BE2C (cell line): Measurements from ENCODE around the gene TAAR2.

Source experiments
- DNase-seq: peaks from one replicate; pipeline ENCODE4 v3.0.0-alpha.2; 2020
- H3K27me3 ChIP-seq: fragments of 250-450 bp; sonication (Bioruptor Pico); 2 replicates; pipeline ENCODE4 v1.5.1; 2020; ENCODE audit warnings: mild to moderate bottlenecking
- H3K36me3 ChIP-seq: fragments of 250-450 bp; sonication (Bioruptor Pico); 2 replicates; pipeline ENCODE4 v1.5.1; 2020; ENCODE audit warnings: mild to moderate bottlenecking
- H3K4me1 ChIP-seq: fragments of 250-450 bp; sonication (Bioruptor Pico); 2 replicates; pipeline ENCODE4 v1.5.1; 2020
- H3K4me3 ChIP-seq: 2 replicates; pipeline ENCODE4 v1.5.1; 2011; ENCODE audit warnings: low read depth, low read length
- H3K9me3 ChIP-seq: fragments of 250-450 bp; sonication (Bioruptor Pico); 2 replicates; pipeline ENCODE4 v1.5.1; 2020
- TF ChIP-seq, protein P1 (sequence below): IDR thresholded peaks from 2 replicates; pipeline ENCODE4 v1.5.1; 2012; ENCODE audit warnings: mild to moderate bottlenecking, low read depth, low read length

TAAR2 gene

DNA sequence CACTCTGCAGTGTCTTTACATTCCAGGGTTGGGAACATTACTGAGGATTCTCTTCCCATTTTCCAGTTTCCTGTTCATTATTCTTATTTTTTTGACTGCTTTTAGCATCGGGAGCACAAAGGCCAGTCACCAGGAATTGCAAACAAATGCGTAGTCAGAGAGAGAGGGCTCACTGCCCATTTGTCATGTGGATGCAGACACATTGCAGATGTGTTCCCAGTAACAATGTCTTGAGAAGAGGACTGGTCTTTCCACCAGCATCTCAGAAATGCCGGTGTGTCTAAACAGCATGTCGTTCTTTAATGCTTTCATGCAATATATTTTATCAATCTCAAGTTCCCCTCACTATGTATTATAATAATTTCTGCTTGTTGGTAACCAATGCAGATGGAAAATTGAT lies 54.9 kb downstream of the TAAR2 start:
- Histone ChIP-seq H3K4me1 (no peaks in the 10 kb centered on the region), H3K36me3 (no peaks in the 10 kb centered on the region), H3K9me3 (no peaks in the 10 kb centered on the region; the same call in 1 of the 2 replicates), H3K27me3 (peaks cover 56% of the 10 kb centered on the region), H3K4me3 (no peak overlapping the region)
- TF ChIP-seq, protein P1, sequence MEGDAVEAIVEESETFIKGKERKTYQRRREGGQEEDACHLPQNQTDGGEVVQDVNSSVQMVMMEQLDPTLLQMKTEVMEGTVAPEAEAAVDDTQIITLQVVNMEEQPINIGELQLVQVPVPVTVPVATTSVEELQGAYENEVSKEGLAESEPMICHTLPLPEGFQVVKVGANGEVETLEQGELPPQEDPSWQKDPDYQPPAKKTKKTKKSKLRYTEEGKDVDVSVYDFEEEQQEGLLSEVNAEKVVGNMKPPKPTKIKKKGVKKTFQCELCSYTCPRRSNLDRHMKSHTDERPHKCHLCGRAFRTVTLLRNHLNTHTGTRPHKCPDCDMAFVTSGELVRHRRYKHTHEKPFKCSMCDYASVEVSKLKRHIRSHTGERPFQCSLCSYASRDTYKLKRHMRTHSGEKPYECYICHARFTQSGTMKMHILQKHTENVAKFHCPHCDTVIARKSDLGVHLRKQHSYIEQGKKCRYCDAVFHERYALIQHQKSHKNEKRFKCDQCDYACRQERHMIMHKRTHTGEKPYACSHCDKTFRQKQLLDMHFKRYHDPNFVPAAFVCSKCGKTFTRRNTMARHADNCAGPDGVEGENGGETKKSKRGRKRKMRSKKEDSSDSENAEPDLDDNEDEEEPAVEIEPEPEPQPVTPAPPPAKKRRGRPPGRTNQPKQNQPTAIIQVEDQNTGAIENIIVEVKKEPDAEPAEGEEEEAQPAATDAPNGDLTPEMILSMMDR, result no peak
- DNase-seq, result no peak

GRCh38 chr6:132568611-132569010 lies 55.5 kb downstream of the TAAR2 start:
- H3K4me3 ChIP-seq, result no peak overlapping the region
- H3K4me1 ChIP-seq, result no peaks in the 10 kb centered on the region
- peaks cover 58% of the 10 kb centered on the region for H3K27me3 ChIP-seq
- H3K36me3 ChIP-seq, result no peaks in the 10 kb centered on the region
- H3K9me3 ChIP-seq, result no peaks in the 10 kb centered on the region; the same call in 1 of the 2 replicates
- DNase-seq, result no peak
- TF ChIP-seq, protein P1, result no peak

DNA sequence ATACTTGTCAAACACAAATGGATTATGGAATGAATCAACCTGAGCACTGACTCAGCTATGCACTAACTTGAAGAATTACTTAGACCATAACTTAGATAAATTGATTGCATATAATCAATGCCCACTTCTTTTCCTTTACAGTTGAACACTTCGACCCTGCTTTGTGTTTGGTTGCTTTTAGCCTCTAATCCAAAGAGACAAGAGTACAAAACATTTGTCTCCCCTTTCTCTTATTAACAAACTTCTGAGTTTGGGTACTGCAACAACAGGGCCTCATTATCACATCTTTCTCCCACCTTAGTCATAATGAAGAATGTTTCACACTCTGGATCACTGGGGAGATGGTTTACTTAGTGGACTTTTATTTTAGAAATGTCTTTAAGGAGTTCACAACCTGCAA lies 56.5 kb downstream of the TAAR2 start:
- Histone ChIP-seq H3K4me1 (no peaks in the 10 kb centered on the region), H3K9me3 (no peaks in the 10 kb centered on the region; the same call in 1 of the 2 replicates), H3K27me3 (peaks cover 58% of the 10 kb centered on the region), H3K36me3 (no peaks in the 10 kb centered on the region), H3K4me3 (no peak overlapping the region)
- DNase-seq, result no peak
- TF ChIP-seq, protein P1, result no peak
